H9 (cell line): Measurements from ENCODE around the gene TRAF7. TPM values are rescaled to one million over a fixed set of nuclear protein-coding genes. Genes with fewer than 3 reads are reported as not detected.
"Not testable (repeated sequence)": the region's sequence is repeated elsewhere in the genome, so short reads cannot be mapped to it uniquely, and the experiment has no call there.

Experiments used
- DNase-seq: peaks from one replicate; pipeline ENCODE4 v3.0.0-alpha.2; 2017
- H2AFZ ChIP-seq: one replicate; pipeline ENCODE4 v1.6.1; 2013; ENCODE audit warnings: mild to moderate bottlenecking, low read length, control low read depth, moderate library complexity
- H2AK5ac ChIP-seq: 2 replicates; pipeline ENCODE4 v1.6.1; 2013; ENCODE audit warnings: low read length, control low read depth, mixed read lengths; ENCODE audit not compliant: insufficient read length
- H2BK120ac ChIP-seq: one replicate; pipeline ENCODE4 v1.6.1; 2013; ENCODE audit warnings: low read depth, mild to moderate bottlenecking, low read length, control low read depth, inconsistent platforms; ENCODE audit not compliant: poor library complexity, severe bottlenecking
- H2BK12ac ChIP-seq: 2 replicates; pipeline ENCODE4 v1.6.1; 2013; ENCODE audit warnings: low read length, control low read depth, mixed read lengths, low read depth; ENCODE audit not compliant: insufficient read length
- H2BK15ac ChIP-seq: 2 replicates; pipeline ENCODE4 v1.6.1; 2013; ENCODE audit warnings: low read depth, low read length, control low read depth
- H2BK20ac ChIP-seq: one replicate; pipeline ENCODE4 v1.6.1; 2013; ENCODE audit warnings: low read depth, mild to moderate bottlenecking, low read length, control low read depth, inconsistent platforms; ENCODE audit not compliant: poor library complexity, severe bottlenecking
- H2BK5ac ChIP-seq: 2 replicates; pipeline ENCODE4 v1.6.1; 2013; ENCODE audit warnings: low read length, control low read depth, mixed read lengths; ENCODE audit not compliant: insufficient read length
- H3K14ac ChIP-seq: 2 replicates; pipeline ENCODE4 v1.6.1; 2013; ENCODE audit warnings: low read length, control low read depth; ENCODE audit not compliant: insufficient read depth
- H3K18ac ChIP-seq: 2 replicates; pipeline ENCODE4 v1.6.1; 2013; ENCODE audit warnings: low read depth, mild to moderate bottlenecking, mixed read lengths, low read length, control low read depth; ENCODE audit not compliant: insufficient read length
- H3K23ac ChIP-seq: 2 replicates; pipeline ENCODE4 v1.6.1; 2013; ENCODE audit warnings: low read length, control low read depth, mixed read lengths, low read depth; ENCODE audit not compliant: insufficient read length
- H3K23me2 ChIP-seq: 2 replicates; pipeline ENCODE4 v1.6.1; 2013; ENCODE audit warnings: low read depth, mild to moderate bottlenecking, mixed read lengths, low read length, control low read depth; ENCODE audit not compliant: insufficient read length, poor library complexity, severe bottlenecking
- H3K27ac ChIP-seq: 2 replicates; pipeline ENCODE4 v1.5.1; 2013; ENCODE audit warnings: low read length, control low read depth, mixed read lengths, low read depth; ENCODE audit not compliant: insufficient read length
- H3K27me3 ChIP-seq: 2 replicates; pipeline ENCODE4 v1.6.1; 2013; ENCODE audit warnings: low read length, control low read depth, inconsistent platforms; ENCODE audit not compliant: insufficient read depth
- H3K4ac ChIP-seq: 2 replicates; pipeline ENCODE4 v1.6.1; 2013; ENCODE audit warnings: low read depth, mild to moderate bottlenecking, control low read depth, inconsistent platforms, low read length, moderate library complexity
- H3K4me1 ChIP-seq: 2 replicates; pipeline ENCODE4 v1.6.1; 2013; ENCODE audit warnings: low read length, control low read depth, inconsistent platforms; ENCODE audit not compliant: insufficient read depth
- H3K4me2 ChIP-seq: 2 replicates; pipeline ENCODE4 v1.6.1; 2013; ENCODE audit warnings: low read length, control low read depth, mixed read lengths; ENCODE audit not compliant: insufficient read length, insufficient read depth
- H3K56ac ChIP-seq: 2 replicates; pipeline ENCODE4 v1.6.1; 2013; ENCODE audit warnings: low read depth, mild to moderate bottlenecking, mixed read lengths, low read length, control low read depth; ENCODE audit not compliant: insufficient read length
- H3K79me1 ChIP-seq: 2 replicates; pipeline ENCODE4 v1.6.1; 2013; ENCODE audit warnings: low read depth, mild to moderate bottlenecking, moderate library complexity, low read length, control low read depth, inconsistent platforms; ENCODE audit not compliant: insufficient read depth, poor library complexity, severe bottlenecking
- H3K79me2 ChIP-seq: 2 replicates; pipeline ENCODE4 v1.6.1; 2013; ENCODE audit warnings: low read length, control low read depth, inconsistent platforms; ENCODE audit not compliant: insufficient read depth
- H3K9ac ChIP-seq: 2 replicates; pipeline ENCODE4 v1.6.1; 2013; ENCODE audit warnings: low read length, control low read depth, mixed read lengths; ENCODE audit not compliant: insufficient read length; ENCODE audit errors: extremely low read depth
- H3K9me3 ChIP-seq: one replicate; pipeline ENCODE4 v1.6.1; 2013; ENCODE audit warnings: low read depth, low read length, inconsistent platforms; ENCODE audit not compliant: control insufficient read depth
- H3T11ph ChIP-seq: one replicate; pipeline ENCODE4 v1.6.1; 2013; ENCODE audit warnings: mild to moderate bottlenecking, low read length, control low read depth, inconsistent platforms
- H4K20me1 ChIP-seq: one replicate; pipeline ENCODE4 v1.6.1; 2013; ENCODE audit not compliant: control insufficient read depth, insufficient read length, insufficient read depth
- H4K5ac ChIP-seq: 2 replicates; pipeline ENCODE4 v1.6.1; 2013; ENCODE audit warnings: low read depth, mild to moderate bottlenecking, mixed read lengths, low read length, control low read depth; ENCODE audit not compliant: insufficient read length
- H4K8ac ChIP-seq: replicated peaks from 2 replicates; pipeline ENCODE4 v1.6.1; 2013; ENCODE audit warnings: low read length, control low read depth, mixed read lengths, low read depth; ENCODE audit not compliant: insufficient read length
- H4K91ac ChIP-seq: 2 replicates; pipeline ENCODE4 v1.6.1; 2013; ENCODE audit warnings: low read depth, mild to moderate bottlenecking, moderate library complexity, mixed read lengths, low read length, control low read depth; ENCODE audit not compliant: insufficient read length
- H3K27ac Mint-ChIP-seq, 3 experiments: 2 replicates in 2 of 3; 3 replicates in 1 of 3; pipeline ENCODE4 v1.8.0; 2020 to 2021; ENCODE audit warnings: mixed read lengths in 3 of 3, mild to moderate bottlenecking in 1 of 3, moderate library complexity in 1 of 3
- H3K27me3 Mint-ChIP-seq: 2 replicates; pipeline ENCODE4 v1.8.0; 2021; ENCODE audit warnings: low read depth, mild to moderate bottlenecking, moderate library complexity, mixed read lengths
- H3K36me3 Mint-ChIP-seq, 3 experiments: 2 replicates in 2 of 3; 3 replicates in 1 of 3; pipeline ENCODE4 v1.8.0; 2020 to 2021; ENCODE audit warnings: low read depth in 3 of 3, mixed read lengths in 3 of 3; ENCODE audit not compliant: insufficient read depth in 1 of 3
- H3K4me1 Mint-ChIP-seq, 2 experiments: 2 replicates each; pipeline ENCODE4 v1.8.0; 2020; ENCODE audit warnings: mixed read lengths in 2 of 2
- H3K4me3 Mint-ChIP-seq, 2 experiments: 2 replicates in 1 of 2; 3 replicates in 1 of 2; pipeline ENCODE4 v1.8.0; 2020 to 2021; ENCODE audit warnings: mild to moderate bottlenecking in 2 of 2, mixed read lengths in 2 of 2, moderate library complexity in 1 of 2
- H3K9me3 Mint-ChIP-seq, 2 experiments: 2 replicates in 1 of 2; 3 replicates in 1 of 2; pipeline ENCODE4 v1.8.0; 2020; ENCODE audit warnings: mild to moderate bottlenecking in 2 of 2, mixed read lengths in 2 of 2, moderate library complexity in 1 of 2
- WGBS: extraction: QIAGEN DNeasy Blood & Tissue Kit; methylation state at CpG from one replicate; pipeline ENCODE4 v1.1.7; 2013; ENCODE audit warnings: missing lambda C conversion rate, low lambda C conversion rate, mixed read lengths; ENCODE audit not compliant: insufficient read length; ENCODE audit errors: extremely low coverage; 5-methylcytosine and 5-hydroxymethylcytosine counted together
- total RNA-seq: library from RNA; stranded (reverse); gene quantifications from 2 replicates; pipeline ENCODE4 v1.2.1, GENCODE V29; 2021
- TF ChIP-seq, protein P1 (sequence below): fragments of 200-600 bp; sonication (generic); conservative IDR thresholded peaks from 3 replicates; pipeline ENCODE4 v1.8.0; 2021; ENCODE audit warnings: antibody characterized with exemption, mild to moderate bottlenecking

The TRAF7 gene
- total RNA-seq, 1 experiment from 2014 or later: 108 TPM

DNA sequence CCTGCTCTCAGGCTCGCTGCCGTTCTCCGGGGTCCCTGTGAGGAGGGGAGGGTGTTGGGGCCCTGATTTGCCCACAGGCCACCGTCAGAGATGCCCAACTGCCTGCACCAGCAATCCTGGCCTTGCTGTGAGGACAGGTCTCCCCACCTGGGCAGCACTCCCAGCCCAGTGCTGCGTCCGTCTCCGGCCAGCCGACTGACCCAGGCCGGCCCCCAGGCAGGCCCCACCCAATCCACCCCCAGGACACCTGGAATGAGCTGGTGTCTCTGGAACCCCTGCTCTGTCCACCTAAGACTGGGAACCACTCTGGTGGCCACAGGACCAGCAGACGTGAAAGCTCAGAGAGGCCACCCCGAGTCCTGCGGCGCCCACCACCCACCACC, 40.0 kb upstream of the TRAF7 start:
- H3K9me3 Mint-ChIP-seq: no peaks in the 10 kb centered on the region
- Histone ChIP-seq H2BK20ac (no peak overlapping the region), H4K91ac (no peak overlapping the region), H3T11ph (no peak overlapping the region), H3K56ac (no peak overlapping the region), H3K23me2 (no peaks in the 10 kb centered on the region), H3K4me2 (no peak overlapping the region), H3K4me1 (no peaks in the 10 kb centered on the region), H3K79me1 (no peaks in the 10 kb centered on the region), H3K9ac (no peak overlapping the region), H2AK5ac (no peak overlapping the region), H3K27ac (no peak overlapping the region), H2AFZ (no peak overlapping the region), H3K9me3 (no peaks in the 10 kb centered on the region), H2BK120ac (no peak overlapping the region), H4K8ac (no peak overlapping the region), H2BK15ac (no peak overlapping the region), H3K79me2 (no peaks in the 10 kb centered on the region; the same call in 1 of the 2 replicates), H2BK5ac (no peak overlapping the region), H3K4ac (no peak overlapping the region), H3K18ac (no peak overlapping the region), H3K27me3 (no peaks in the 10 kb centered on the region), H2BK12ac (no peak overlapping the region), H4K20me1 (no peaks in the 10 kb centered on the region), H3K14ac (no peak overlapping the region), H4K5ac (no peak overlapping the region), H3K23ac (no peak overlapping the region)
- no peak for DNase-seq
- H3K27ac Mint-ChIP-seq: no peak overlapping the region
- TF ChIP-seq, protein P1, sequence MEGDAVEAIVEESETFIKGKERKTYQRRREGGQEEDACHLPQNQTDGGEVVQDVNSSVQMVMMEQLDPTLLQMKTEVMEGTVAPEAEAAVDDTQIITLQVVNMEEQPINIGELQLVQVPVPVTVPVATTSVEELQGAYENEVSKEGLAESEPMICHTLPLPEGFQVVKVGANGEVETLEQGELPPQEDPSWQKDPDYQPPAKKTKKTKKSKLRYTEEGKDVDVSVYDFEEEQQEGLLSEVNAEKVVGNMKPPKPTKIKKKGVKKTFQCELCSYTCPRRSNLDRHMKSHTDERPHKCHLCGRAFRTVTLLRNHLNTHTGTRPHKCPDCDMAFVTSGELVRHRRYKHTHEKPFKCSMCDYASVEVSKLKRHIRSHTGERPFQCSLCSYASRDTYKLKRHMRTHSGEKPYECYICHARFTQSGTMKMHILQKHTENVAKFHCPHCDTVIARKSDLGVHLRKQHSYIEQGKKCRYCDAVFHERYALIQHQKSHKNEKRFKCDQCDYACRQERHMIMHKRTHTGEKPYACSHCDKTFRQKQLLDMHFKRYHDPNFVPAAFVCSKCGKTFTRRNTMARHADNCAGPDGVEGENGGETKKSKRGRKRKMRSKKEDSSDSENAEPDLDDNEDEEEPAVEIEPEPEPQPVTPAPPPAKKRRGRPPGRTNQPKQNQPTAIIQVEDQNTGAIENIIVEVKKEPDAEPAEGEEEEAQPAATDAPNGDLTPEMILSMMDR: no peak
- H3K4me3 Mint-ChIP-seq: no peak overlapping the region
- no CpG with 5 or more reads among the region's 13 CpGs for WGBS
- peaks cover 0 to 12% (median 7%) of the 10 kb centered on the region in 3 experiments; a peak in 4 of 7 replicates for H3K36me3 Mint-ChIP-seq
- no peaks in the 10 kb centered on the region for H3K27me3 Mint-ChIP-seq
- H3K4me1 Mint-ChIP-seq: no peaks in the 10 kb centered on the region

DNA sequence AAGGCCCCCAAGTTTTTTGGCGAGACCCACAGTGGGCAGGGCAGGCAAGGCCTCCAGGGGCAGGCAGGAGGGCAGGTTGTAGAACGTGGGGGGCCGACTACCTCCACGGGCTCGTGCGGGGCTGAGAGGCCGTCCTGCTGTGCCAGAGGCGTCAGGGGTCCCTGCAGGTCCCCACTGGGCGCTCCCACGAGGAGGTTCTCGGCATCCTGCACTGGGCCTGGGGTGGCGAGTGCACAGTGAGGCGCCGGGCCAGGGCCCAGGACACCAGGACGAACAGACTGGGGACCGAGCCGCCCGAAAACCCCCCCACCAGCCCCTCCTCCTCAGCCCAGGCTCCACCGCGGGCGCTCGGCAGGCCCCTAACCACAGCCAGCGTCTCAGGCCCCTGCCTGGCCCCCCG, 39.2 kb upstream of the TRAF7 start:
- H3K36me3 Mint-ChIP-seq, H4K91ac ChIP-seq, H3K27me3 Mint-ChIP-seq, H3K79me1 ChIP-seq, H2BK15ac ChIP-seq, H2BK5ac ChIP-seq, H3K9ac ChIP-seq, H3K4me1 ChIP-seq, H2AK5ac ChIP-seq, H3K27me3 ChIP-seq, H2BK120ac ChIP-seq, DNase-seq, H3K56ac ChIP-seq, H2BK20ac ChIP-seq, H4K5ac ChIP-seq, H3K4me1 Mint-ChIP-seq, H3K18ac ChIP-seq, H3K27ac Mint-ChIP-seq, H3K4ac ChIP-seq, H2AFZ ChIP-seq, H4K8ac ChIP-seq, H3K23me2 ChIP-seq, H3K4me2 ChIP-seq, H3K4me3 Mint-ChIP-seq, H2BK12ac ChIP-seq, H3K27ac ChIP-seq, H3K14ac ChIP-seq, H3K9me3 ChIP-seq, H3K23ac ChIP-seq, H3K79me2 ChIP-seq, H4K20me1 ChIP-seq, H3K9me3 Mint-ChIP-seq, H3T11ph ChIP-seq: not testable (repeated sequence)
- WGBS: no CpG with 5 or more reads among the region's 24 CpGs
